Esophagus muscularis mucosa (tissue), 4 donors: ENCODE measurements around the gene ZNF362.

Experiments used
- CTCF ChIP-seq, 3 experiments: fragments of 200-600 bp in 2 of 3; fragments of 450-650 bp in 1 of 3; sonication (generic) in 2 of 3; IDR thresholded peaks; one replicate each; pipeline ENCODE4 v1.5.1; 2017 to 2019; ENCODE audit warnings: antibody characterized with exemption in 3 of 3, mild to moderate bottlenecking in 2 of 3, moderate library complexity in 1 of 3
- EP300 ChIP-seq: sonication (generic); formaldehyde crosslinking; IDR thresholded peaks from one replicate; pipeline ENCODE4 v1.6.1; 2017; ENCODE audit warnings: antibody characterized with exemption
- POLR2A ChIP-seq: fragments of 450-650 bp; IDR thresholded peaks from one replicate; pipeline ENCODE4 v1.6.1; 2017; ENCODE audit warnings: antibody characterized with exemption, moderate library complexity, mild to moderate bottlenecking, low read depth

GRCh38 chr1:33314416-33314815 is 58.1 kb downstream of the ZNF362 start:
- no peak for TF ChIP-seq POLR2A
- TF ChIP-seq EP300: no peak
- TF ChIP-seq CTCF (IDR thresholded peaks at IDR 0.05): no peak
